GM23248 (cell line): Measurements from ENCODE around the gene ENTHD1. TPM values are rescaled to one million over a fixed set of nuclear protein-coding genes. Genes with fewer than 3 reads are reported as not detected.
"Not testable (repeated sequence)": the region's sequence is repeated elsewhere in the genome, so short reads cannot be mapped to it uniquely, and the experiment has no call there.

Experiments
- DNase-seq: peaks from one replicate; pipeline ENCODE4 v3.0.0-alpha.2; 2015
- H2AFZ ChIP-seq: fragments of 200-600 bp; sonication (generic); 2 replicates; pipeline ENCODE4 v1.6.1; 2016; ENCODE audit warnings: antibody characterized with exemption
- H3F3A ChIP-seq: fragments of 200-600 bp; sonication (generic); 2 replicates; pipeline ENCODE4 v1.6.1; 2016; ENCODE audit warnings: mild to moderate bottlenecking, antibody characterized with exemption, mixed run types; ENCODE audit not compliant: insufficient read depth
- H3K27ac ChIP-seq: fragments of 200-600 bp; sonication (generic); 2 replicates; pipeline ENCODE4 v1.5.1; 2016; ENCODE audit warnings: mild to moderate bottlenecking
- H3K27me3 ChIP-seq: fragments of 200-600 bp; sonication (generic); replicated peaks from 2 replicates; pipeline ENCODE4 v1.6.1; 2016; ENCODE audit warnings: mild to moderate bottlenecking; ENCODE audit not compliant: insufficient read depth
- H3K36me3 ChIP-seq: fragments of 200-600 bp; sonication (generic); 2 replicates; pipeline ENCODE4 v1.6.1; 2016; ENCODE audit warnings: low read depth, mild to moderate bottlenecking
- H3K4me1 ChIP-seq: fragments of 200-600 bp; sonication (generic); 2 replicates; pipeline ENCODE4 v1.6.1; 2016; ENCODE audit warnings: mild to moderate bottlenecking; ENCODE audit not compliant: insufficient read depth
- H3K4me2 ChIP-seq: fragments of 200-600 bp; sonication (generic); one replicate; pipeline ENCODE4 v1.6.1; 2016; ENCODE audit warnings: mild to moderate bottlenecking; ENCODE audit not compliant: unreplicated experiment
- H3K4me3 ChIP-seq: fragments of 200-600 bp; sonication (generic); 2 replicates; pipeline ENCODE4 v1.5.1; 2016; ENCODE audit warnings: mild to moderate bottlenecking
- H3K79me2 ChIP-seq: fragments of 200-600 bp; sonication (generic); 2 replicates; pipeline ENCODE4 v1.6.1; 2016; ENCODE audit warnings: mild to moderate bottlenecking; ENCODE audit not compliant: insufficient read depth
- H3K9ac ChIP-seq: fragments of 200-600 bp; sonication (generic); 2 replicates; pipeline ENCODE4 v1.6.1; 2016; ENCODE audit warnings: mild to moderate bottlenecking
- H3K9me2 ChIP-seq: fragments of 200-600 bp; sonication (generic); 2 replicates; pipeline ENCODE4 v1.6.1; 2016; ENCODE audit warnings: mixed run types, mild to moderate bottlenecking, moderate library complexity; ENCODE audit not compliant: insufficient read depth
- H3K9me3 ChIP-seq: fragments of 200-600 bp; sonication (generic); one replicate; pipeline ENCODE4 v1.6.1; 2017; ENCODE audit warnings: low read depth
- H4K20me1 ChIP-seq: fragments of 200-600 bp; sonication (generic); 2 replicates; pipeline ENCODE4 v1.6.0; 2016; ENCODE audit not compliant: insufficient read depth
- EZH2 ChIP-seq: fragments of 200-600 bp; sonication (generic); IDR thresholded peaks from 2 replicates; pipeline ENCODE4 v1.6.1; 2018; ENCODE audit warnings: antibody characterized with exemption, mild to moderate bottlenecking; ENCODE audit not compliant: insufficient read depth, poor library complexity, severe bottlenecking
- EZH2phosphoT487 ChIP-seq: fragments of 200-600 bp; sonication (generic); IDR thresholded peaks from 2 replicates; pipeline ENCODE4 v1.6.1; 2018; ENCODE audit warnings: antibody characterized with exemption, moderate library complexity, mild to moderate bottlenecking, low read depth; ENCODE audit not compliant: insufficient read depth
- WGBS, 2 experiments: methylation state at CpG; one replicate each; pipeline ENCODE4 v1.1.6; 2015 to 2017; ENCODE audit warnings: low lambda C conversion rate in 2 of 2, low coverage in 1 of 2; ENCODE audit errors: missing lambda C conversion rate in 2 of 2; 5-methylcytosine and 5-hydroxymethylcytosine counted together
- in situ Hi-C: fragments of 300-500 bp; cut with MboI; formaldehyde crosslinking; loops from 2 replicates; pipeline ENCODE4 v1.15.0; 2020
- polyA plus RNA-seq: library from polyadenylated mRNA; unstranded; fragments of >200 nt; fragmentation: Nextera tagmentation; extraction: Ambion mirVana; gene quantifications from 2 replicates; pipeline ENCODE4 v1.2.1, GENCODE V29; 2016
- total RNA-seq: library from RNA; depleted of rRNA; stranded (reverse); fragments of >200 nt; shearing (Covaris generic); gene quantifications from 2 replicates; pipeline ENCODE4 v1.2.3, GENCODE V29; 2014

The ENTHD1 gene
- total and polyA plus RNA-seq, 2 experiments from 2014 or later, result not detected

DNA sequence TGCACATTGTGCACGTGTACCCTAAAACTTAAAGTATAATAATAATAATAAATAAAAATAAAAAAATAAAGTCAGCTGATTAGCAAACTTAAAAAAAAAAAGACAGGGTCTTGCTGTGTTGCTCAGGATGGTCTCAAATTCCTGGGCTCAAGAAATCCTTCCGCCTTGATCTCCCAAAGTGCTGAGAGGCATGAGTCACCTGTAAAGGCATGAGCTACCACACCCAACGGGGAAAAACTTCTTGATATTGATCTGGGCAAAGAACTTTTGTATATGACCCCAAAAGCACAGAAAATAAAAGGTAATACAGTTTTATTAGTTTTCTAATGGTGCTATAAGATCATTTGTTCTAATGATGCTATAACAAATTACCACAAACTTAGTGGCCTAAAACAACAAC is 46.1 kb downstream of the ENTHD1 start:
- Histone ChIP-seq H3K4me3 (no peak overlapping the region), H3K9me2 (no peaks in the 10 kb centered on the region), H3K27ac (no peak overlapping the region), H4K20me1 (no peaks in the 10 kb centered on the region), H3K4me1 (no peaks in the 10 kb centered on the region), H3K4me2 (no peak overlapping the region), H3K27me3 (peaks cover 34% of the 10 kb centered on the region), H3F3A (no peaks in the 10 kb centered on the region), H2AFZ (no peak overlapping the region), H3K36me3 (no peaks in the 10 kb centered on the region), H3K79me2 (no peaks in the 10 kb centered on the region), H3K9ac (no peak overlapping the region), H3K9me3 (no peaks in the 10 kb centered on the region)
- 63 to 64% methylated on average over 3 of the region's 3 CpGs for WGBS, 2 experiments
- no peak for DNase-seq
- TF ChIP-seq EZH2phosphoT487 (no peak), EZH2 (no peak)
- in situ Hi-C loops, result no loop called here

- DNase-seq, H3K36me3 ChIP-seq, H3F3A ChIP-seq, H2AFZ ChIP-seq, H3K4me2 ChIP-seq, H3K9me2 ChIP-seq, H3K79me2 ChIP-seq, in situ Hi-C loops, H3K27ac ChIP-seq, H4K20me1 ChIP-seq, H3K9me3 ChIP-seq, H3K9ac ChIP-seq, H3K4me3 ChIP-seq, H3K4me1 ChIP-seq: not testable (repeated sequence)
- peaks cover 27% of the 10 kb centered on the region for H3K27me3 ChIP-seq
- WGBS, 2 experiments, result 38 to 50% methylated on average over 1 of the region's 1 CpG
Observed at GRCh38 chr22:39846539-39846938, 47.0 kb downstream of the ENTHD1 start.

GRCh38 chr22:39845529-39845928 is 48.0 kb downstream of the ENTHD1 start:
- Histone ChIP-seq H3F3A (no peaks in the 10 kb centered on the region), H3K9ac (no peak overlapping the region), H3K9me2 (no peaks in the 10 kb centered on the region), H3K36me3 (no peaks in the 10 kb centered on the region), H4K20me1 (no peaks in the 10 kb centered on the region), H2AFZ (no peak overlapping the region), H3K27me3 (peaks cover 20% of the 10 kb centered on the region), H3K4me3 (no peak overlapping the region), H3K4me2 (no peak overlapping the region), H3K9me3 (no peaks in the 10 kb centered on the region), H3K27ac (no peak overlapping the region), H3K4me1 (no peaks in the 10 kb centered on the region), H3K79me2 (no peaks in the 10 kb centered on the region)
- TF ChIP-seq EZH2, result no peak
- TF ChIP-seq EZH2phosphoT487, result no peak
- in situ Hi-C loops, result no loop called here
- DNase-seq, result no peak
- 37 to 47% methylated on average over 3 of the region's 3 CpGs for WGBS, 2 experiments

- H3K4me3 ChIP-seq, result no peak overlapping the region
- H3K4me1 ChIP-seq, result no peaks in the 10 kb centered on the region
- no peak for DNase-seq
- H3K79me2 ChIP-seq, result no peaks in the 10 kb centered on the region
- no peaks in the 10 kb centered on the region for H3K9me3 ChIP-seq
- no peaks in the 10 kb centered on the region for H4K20me1 ChIP-seq
- in situ Hi-C loops, result no loop called here
- H3K27me3 ChIP-seq, result peaks cover 12% of the 10 kb centered on the region; the same call in 1 of the 2 replicates
- H2AFZ ChIP-seq, result no peak overlapping the region
- no peaks in the 10 kb centered on the region for H3K9me2 ChIP-seq
- no peak overlapping the region for H3K4me2 ChIP-seq
- TF ChIP-seq EZH2phosphoT487 (no peak), EZH2 (no peak)
- no peaks in the 10 kb centered on the region for H3F3A ChIP-seq
- no peak overlapping the region for H3K27ac ChIP-seq
- WGBS, 2 experiments, result 81 to 82% methylated on average over 5 of the region's 5 CpGs
- no peak overlapping the region for H3K9ac ChIP-seq
- no peaks in the 10 kb centered on the region for H3K36me3 ChIP-seq
Observed at GRCh38 chr22:39839917-39840510, 53.5 kb downstream of the ENTHD1 start.

- H3K27ac ChIP-seq, result no peak overlapping the region
- no peak overlapping the region for H3K4me3 ChIP-seq
- TF ChIP-seq EZH2, result no peak
- no peak for TF ChIP-seq EZH2phosphoT487
- no peaks in the 10 kb centered on the region for H3K9me3 ChIP-seq
- no peaks in the 10 kb centered on the region for H4K20me1 ChIP-seq
- no peak overlapping the region for H2AFZ ChIP-seq
- no peak for DNase-seq
- no peaks in the 10 kb centered on the region for H3K36me3 ChIP-seq
- H3K9ac ChIP-seq, result no peak overlapping the region
- H3K4me2 ChIP-seq, result no peak overlapping the region
- no peaks in the 10 kb centered on the region for H3K4me1 ChIP-seq
- H3K9me2 ChIP-seq, result no peaks in the 10 kb centered on the region
- no peaks in the 10 kb centered on the region for H3F3A ChIP-seq
- peaks cover 6% of the 10 kb centered on the region; the same call in 1 of the 2 replicates for H3K27me3 ChIP-seq
- H3K79me2 ChIP-seq, result no peaks in the 10 kb centered on the region
- WGBS, 2 experiments, result 36 to 40% methylated on average over 5 of the region's 5 CpGs
- in situ Hi-C loops, result no loop called here
Observed at GRCh38 chr22:39839204-39839603, 54.4 kb downstream of the ENTHD1 start.
